HEK293 (cell line): ENCODE data around the gene SORBS2.

Source experiments
- KLF1 ChIP-seq: fragments of 450-650 bp; formaldehyde crosslinking; IDR thresholded peaks from 2 replicates; pipeline ENCODE4 v1.5.1; 2016; ENCODE audit warnings: missing biosample characterization, missing genetic modification characterization
- YY1 ChIP-seq: fragments of 450-650 bp; formaldehyde crosslinking; IDR thresholded peaks from 2 replicates; pipeline ENCODE4 v1.5.1; 2018; ENCODE audit warnings: missing biosample characterization, missing genetic modification characterization
- ZFP37 ChIP-seq: fragments of 450-650 bp; formaldehyde crosslinking; IDR thresholded peaks from 2 replicates; pipeline ENCODE4 v1.5.1; 2016; ENCODE audit warnings: missing biosample characterization, missing genetic modification characterization
- ZNF114 ChIP-seq: fragments of 450-650 bp; formaldehyde crosslinking; IDR thresholded peaks from 2 replicates; pipeline ENCODE4 v1.5.0; 2017; ENCODE audit warnings: missing biosample characterization, missing genetic modification characterization
- ZNF529 ChIP-seq: fragments of 450-650 bp; formaldehyde crosslinking; IDR thresholded peaks from 2 replicates; pipeline ENCODE4 v1.5.1; 2017; ENCODE audit warnings: missing genetic modification characterization, missing biosample characterization; ENCODE audit not compliant: insufficient replicate concordance
- ZNF561 ChIP-seq: fragments of 450-650 bp; IDR thresholded peaks from 2 replicates; pipeline ENCODE4 v1.5.1; 2018; ENCODE audit warnings: missing biosample characterization, missing genetic modification characterization, borderline replicate concordance
- TF ChIP-seq, protein P1 (sequence below): fragments of 450-650 bp; formaldehyde crosslinking; IDR thresholded peaks from 2 replicates; pipeline ENCODE4 v1.5.1; 2016; ENCODE audit warnings: missing biosample characterization, missing genetic modification characterization, borderline replicate concordance
- TF ChIP-seq, protein P2 (sequence below): fragments of 450-650 bp; formaldehyde crosslinking; IDR thresholded peaks from 2 replicates; pipeline ENCODE4 v1.5.1; 2016; ENCODE audit warnings: missing biosample characterization, missing genetic modification characterization
- TF ChIP-seq, protein P3 (sequence below): fragments of 450-650 bp; formaldehyde crosslinking; IDR thresholded peaks from 2 replicates; pipeline ENCODE4 v1.5.1; 2016; ENCODE audit warnings: missing biosample characterization, missing genetic modification characterization
- TF ChIP-seq, protein P4 (sequence below): fragments of 450-650 bp; formaldehyde crosslinking; IDR thresholded peaks from 2 replicates; pipeline ENCODE4 v1.5.1; 2016; ENCODE audit warnings: missing biosample characterization, missing genetic modification characterization
- TF ChIP-seq, protein P5 (sequence below): fragments of 450-650 bp; formaldehyde crosslinking; IDR thresholded peaks from 2 replicates; pipeline ENCODE4 v1.5.1; 2016; ENCODE audit warnings: missing biosample characterization, missing genetic modification characterization
- TF ChIP-seq, protein P6 (sequence below): fragments of 450-650 bp; formaldehyde crosslinking; IDR thresholded peaks from 2 replicates; pipeline ENCODE4 v1.5.1; 2017; ENCODE audit warnings: missing biosample characterization, missing genetic modification characterization
- TF ChIP-seq, protein P7 (sequence below): fragments of 450-650 bp; formaldehyde crosslinking; IDR thresholded peaks from 2 replicates; pipeline ENCODE4 v1.5.1; 2016; ENCODE audit warnings: missing biosample characterization, missing genetic modification characterization

DNA sequence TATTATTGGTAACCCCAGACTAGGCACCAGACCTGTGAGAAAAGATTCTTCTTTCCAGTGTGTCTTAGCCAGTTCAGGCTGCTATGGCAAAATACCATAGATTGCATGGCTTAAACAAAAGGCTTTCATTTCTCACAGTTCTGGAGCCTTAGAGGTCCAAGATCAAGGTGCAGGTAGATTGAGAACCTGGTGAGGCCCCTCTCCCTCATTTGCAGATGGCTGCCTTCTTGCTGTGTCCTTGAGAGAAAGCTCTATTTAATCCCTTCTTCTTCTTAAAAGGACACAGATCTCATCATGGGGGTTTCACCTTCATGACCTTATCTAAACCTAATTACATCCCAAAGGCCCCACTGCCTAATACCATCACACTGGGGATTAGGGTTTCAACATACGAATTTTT, 273.2 kb downstream of the SORBS2 start:
- TF ChIP-seq ZNF529 (tag by site-specific recombination), result no peak
- no peak for TF ChIP-seq ZFP37 (tag by site-specific recombination)
- TF ChIP-seq, protein P1, sequence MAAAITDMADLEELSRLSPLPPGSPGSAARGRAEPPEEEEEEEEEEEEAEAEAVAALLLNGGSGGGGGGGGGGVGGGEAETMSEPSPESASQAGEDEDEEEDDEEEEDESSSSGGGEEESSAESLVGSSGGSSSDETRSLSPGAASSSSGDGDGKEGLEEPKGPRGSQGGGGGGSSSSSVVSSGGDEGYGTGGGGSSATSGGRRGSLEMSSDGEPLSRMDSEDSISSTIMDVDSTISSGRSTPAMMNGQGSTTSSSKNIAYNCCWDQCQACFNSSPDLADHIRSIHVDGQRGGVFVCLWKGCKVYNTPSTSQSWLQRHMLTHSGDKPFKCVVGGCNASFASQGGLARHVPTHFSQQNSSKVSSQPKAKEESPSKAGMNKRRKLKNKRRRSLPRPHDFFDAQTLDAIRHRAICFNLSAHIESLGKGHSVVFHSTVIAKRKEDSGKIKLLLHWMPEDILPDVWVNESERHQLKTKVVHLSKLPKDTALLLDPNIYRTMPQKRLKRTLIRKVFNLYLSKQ (tag by site-specific recombination), result no peak
- TF ChIP-seq, protein P2, sequence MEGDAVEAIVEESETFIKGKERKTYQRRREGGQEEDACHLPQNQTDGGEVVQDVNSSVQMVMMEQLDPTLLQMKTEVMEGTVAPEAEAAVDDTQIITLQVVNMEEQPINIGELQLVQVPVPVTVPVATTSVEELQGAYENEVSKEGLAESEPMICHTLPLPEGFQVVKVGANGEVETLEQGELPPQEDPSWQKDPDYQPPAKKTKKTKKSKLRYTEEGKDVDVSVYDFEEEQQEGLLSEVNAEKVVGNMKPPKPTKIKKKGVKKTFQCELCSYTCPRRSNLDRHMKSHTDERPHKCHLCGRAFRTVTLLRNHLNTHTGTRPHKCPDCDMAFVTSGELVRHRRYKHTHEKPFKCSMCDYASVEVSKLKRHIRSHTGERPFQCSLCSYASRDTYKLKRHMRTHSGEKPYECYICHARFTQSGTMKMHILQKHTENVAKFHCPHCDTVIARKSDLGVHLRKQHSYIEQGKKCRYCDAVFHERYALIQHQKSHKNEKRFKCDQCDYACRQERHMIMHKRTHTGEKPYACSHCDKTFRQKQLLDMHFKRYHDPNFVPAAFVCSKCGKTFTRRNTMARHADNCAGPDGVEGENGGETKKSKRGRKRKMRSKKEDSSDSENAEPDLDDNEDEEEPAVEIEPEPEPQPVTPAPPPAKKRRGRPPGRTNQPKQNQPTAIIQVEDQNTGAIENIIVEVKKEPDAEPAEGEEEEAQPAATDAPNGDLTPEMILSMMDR, result no peak
- TF ChIP-seq YY1 (tag by site-specific recombination), result no peak
- TF ChIP-seq, protein P3, sequence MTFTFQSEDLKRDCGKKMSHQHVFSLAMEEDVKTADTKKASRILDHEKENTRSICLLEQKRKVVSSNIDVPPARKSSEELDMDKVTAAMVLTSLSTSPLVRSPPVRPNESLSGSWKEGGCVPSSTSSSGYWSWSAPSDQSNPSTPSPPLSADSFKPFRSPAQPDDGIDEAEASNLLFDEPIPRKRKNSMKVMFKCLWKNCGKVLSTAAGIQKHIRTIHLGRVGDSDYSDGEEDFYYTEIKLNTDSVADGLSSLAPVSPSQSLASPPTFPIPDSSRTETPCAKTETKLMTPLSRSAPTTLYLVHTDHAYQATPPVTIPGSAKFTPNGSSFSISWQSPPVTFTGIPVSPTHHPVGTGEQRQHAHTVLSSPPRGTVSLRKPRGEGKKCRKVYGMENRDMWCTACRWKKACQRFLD (tag by site-specific recombination), result no peak
- TF ChIP-seq, protein P4, sequence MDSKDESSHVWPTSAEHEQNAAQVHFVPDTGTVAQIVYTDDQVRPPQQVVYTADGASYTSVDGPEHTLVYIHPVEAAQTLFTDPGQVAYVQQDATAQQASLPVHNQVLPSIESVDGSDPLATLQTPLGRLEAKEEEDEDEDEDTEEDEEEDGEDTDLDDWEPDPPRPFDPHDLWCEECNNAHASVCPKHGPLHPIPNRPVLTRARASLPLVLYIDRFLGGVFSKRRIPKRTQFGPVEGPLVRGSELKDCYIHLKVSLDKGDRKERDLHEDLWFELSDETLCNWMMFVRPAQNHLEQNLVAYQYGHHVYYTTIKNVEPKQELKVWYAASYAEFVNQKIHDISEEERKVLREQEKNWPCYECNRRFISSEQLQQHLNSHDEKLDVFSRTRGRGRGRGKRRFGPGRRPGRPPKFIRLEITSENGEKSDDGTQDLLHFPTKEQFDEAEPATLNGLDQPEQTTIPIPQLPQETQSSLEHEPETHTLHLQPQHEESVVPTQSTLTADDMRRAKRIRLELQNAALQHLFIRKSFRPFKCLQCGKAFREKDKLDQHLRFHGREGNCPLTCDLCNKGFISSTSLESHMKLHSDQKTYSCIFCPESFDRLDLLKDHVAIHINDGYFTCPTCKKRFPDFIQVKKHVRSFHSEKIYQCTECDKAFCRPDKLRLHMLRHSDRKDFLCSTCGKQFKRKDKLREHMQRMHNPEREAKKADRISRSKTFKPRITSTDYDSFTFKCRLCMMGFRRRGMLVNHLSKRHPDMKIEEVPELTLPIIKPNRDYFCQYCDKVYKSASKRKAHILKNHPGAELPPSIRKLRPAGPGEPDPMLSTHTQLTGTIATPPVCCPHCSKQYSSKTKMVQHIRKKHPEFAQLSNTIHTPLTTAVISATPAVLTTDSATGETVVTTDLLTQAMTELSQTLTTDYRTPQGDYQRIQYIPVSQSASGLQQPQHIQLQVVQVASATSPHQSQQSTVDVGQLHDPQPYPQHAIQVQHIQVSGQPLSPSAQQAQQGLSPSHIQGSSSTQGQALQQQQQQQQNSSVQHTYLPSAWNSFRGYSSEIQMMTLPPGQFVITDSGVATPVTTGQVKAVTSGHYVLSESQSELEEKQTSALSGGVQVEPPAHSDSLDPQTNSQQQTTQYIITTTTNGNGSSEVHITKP (tag by site-specific recombination), result no peak
- no peak for TF ChIP-seq ZNF561
- TF ChIP-seq, protein P5, sequence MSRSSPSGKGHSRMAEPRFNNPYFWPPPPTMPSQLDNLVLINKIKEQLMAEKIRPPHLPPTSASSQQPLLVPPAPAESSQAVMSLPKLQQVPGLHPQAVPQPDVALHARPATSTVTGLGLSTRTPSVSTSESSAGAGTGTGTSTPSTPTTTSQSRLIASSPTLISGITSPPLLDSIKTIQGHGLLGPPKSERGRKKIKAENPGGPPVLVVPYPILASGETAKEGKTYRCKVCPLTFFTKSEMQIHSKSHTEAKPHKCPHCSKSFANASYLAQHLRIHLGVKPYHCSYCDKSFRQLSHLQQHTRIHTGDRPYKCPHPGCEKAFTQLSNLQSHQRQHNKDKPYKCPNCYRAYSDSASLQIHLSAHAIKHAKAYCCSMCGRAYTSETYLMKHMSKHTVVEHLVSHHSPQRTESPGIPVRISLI (tag by site-specific recombination), result no peak
- TF ChIP-seq, protein P6, sequence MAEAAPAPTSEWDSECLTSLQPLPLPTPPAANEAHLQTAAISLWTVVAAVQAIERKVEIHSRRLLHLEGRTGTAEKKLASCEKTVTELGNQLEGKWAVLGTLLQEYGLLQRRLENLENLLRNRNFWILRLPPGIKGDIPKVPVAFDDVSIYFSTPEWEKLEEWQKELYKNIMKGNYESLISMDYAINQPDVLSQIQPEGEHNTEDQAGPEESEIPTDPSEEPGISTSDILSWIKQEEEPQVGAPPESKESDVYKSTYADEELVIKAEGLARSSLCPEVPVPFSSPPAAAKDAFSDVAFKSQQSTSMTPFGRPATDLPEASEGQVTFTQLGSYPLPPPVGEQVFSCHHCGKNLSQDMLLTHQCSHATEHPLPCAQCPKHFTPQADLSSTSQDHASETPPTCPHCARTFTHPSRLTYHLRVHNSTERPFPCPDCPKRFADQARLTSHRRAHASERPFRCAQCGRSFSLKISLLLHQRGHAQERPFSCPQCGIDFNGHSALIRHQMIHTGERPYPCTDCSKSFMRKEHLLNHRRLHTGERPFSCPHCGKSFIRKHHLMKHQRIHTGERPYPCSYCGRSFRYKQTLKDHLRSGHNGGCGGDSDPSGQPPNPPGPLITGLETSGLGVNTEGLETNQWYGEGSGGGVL, result no peak
- TF ChIP-seq, protein P7, sequence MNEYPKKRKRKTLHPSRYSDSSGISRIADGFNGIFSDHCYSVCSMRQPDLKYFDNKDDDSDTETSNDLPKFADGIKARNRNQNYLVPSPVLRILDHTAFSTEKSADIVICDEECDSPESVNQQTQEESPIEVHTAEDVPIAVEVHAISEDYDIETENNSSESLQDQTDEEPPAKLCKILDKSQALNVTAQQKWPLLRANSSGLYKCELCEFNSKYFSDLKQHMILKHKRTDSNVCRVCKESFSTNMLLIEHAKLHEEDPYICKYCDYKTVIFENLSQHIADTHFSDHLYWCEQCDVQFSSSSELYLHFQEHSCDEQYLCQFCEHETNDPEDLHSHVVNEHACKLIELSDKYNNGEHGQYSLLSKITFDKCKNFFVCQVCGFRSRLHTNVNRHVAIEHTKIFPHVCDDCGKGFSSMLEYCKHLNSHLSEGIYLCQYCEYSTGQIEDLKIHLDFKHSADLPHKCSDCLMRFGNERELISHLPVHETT (tag by site-specific recombination), result no peak
- no peak for TF ChIP-seq ZNF114 (tag by site-specific recombination)
- TF ChIP-seq KLF1 (tag by site-specific recombination), result no peak
